Upper lobe of left lung (tissue), 4 donors: ENCODE results near the gene ISOC1.

Experiments
- POLR2A ChIP-seq, 4 donors: fragments of 450-650 bp; IDR thresholded peaks; one replicate each; pipeline ENCODE4 v1.5.1; 2016 to 2017; ENCODE audit warnings: antibody characterized with exemption in 4 of 4, mild to moderate bottlenecking in 2 of 4
- POLR2AphosphoS5 ChIP-seq, 2 donors: sonication (generic); formaldehyde crosslinking; IDR thresholded peaks; one replicate each; pipeline ENCODE4 v1.5.1; 2017; ENCODE audit warnings: antibody characterized with exemption in 2 of 2
- TF ChIP-seq, protein P1 (sequence below), 6 experiments: fragments of 450-650 bp in 4 of 6; fragments of 200-600 bp in 2 of 6; sonication (generic) in 2 of 6; IDR thresholded peaks; one replicate each; pipeline ENCODE4 v1.5.1; 2016 to 2019; ENCODE audit warnings: antibody characterized with exemption in 6 of 6

DNA sequence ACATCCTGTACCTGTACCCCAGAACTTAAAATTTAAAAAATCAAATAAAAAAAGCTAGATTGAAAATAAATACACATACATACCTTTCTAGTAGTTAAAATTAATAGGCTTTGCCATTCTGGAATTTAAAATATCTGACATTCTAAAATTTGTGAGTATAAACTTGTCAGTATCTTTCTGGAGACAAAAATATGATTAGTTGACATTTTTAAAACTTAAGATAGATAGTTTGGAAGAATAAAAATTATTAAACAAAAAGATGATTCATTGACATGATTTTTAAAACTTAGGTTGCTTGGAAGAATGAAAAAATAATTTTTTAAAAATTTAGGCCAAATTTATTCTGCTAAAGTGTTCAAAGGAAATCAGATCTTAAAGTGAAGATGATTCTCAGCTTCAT is 43.1 kb downstream of the ISOC1 start:
- TF ChIP-seq, protein P1, sequence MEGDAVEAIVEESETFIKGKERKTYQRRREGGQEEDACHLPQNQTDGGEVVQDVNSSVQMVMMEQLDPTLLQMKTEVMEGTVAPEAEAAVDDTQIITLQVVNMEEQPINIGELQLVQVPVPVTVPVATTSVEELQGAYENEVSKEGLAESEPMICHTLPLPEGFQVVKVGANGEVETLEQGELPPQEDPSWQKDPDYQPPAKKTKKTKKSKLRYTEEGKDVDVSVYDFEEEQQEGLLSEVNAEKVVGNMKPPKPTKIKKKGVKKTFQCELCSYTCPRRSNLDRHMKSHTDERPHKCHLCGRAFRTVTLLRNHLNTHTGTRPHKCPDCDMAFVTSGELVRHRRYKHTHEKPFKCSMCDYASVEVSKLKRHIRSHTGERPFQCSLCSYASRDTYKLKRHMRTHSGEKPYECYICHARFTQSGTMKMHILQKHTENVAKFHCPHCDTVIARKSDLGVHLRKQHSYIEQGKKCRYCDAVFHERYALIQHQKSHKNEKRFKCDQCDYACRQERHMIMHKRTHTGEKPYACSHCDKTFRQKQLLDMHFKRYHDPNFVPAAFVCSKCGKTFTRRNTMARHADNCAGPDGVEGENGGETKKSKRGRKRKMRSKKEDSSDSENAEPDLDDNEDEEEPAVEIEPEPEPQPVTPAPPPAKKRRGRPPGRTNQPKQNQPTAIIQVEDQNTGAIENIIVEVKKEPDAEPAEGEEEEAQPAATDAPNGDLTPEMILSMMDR (IDR thresholded peaks at IDR 0.05), result no peak
- TF ChIP-seq POLR2A (IDR thresholded peaks at IDR 0.05) (no peak), POLR2AphosphoS5 (IDR thresholded peaks at IDR 0.05) (no peak)
